ENCODE measurements around the gene ANK2.

ANK2 gene

DNA sequence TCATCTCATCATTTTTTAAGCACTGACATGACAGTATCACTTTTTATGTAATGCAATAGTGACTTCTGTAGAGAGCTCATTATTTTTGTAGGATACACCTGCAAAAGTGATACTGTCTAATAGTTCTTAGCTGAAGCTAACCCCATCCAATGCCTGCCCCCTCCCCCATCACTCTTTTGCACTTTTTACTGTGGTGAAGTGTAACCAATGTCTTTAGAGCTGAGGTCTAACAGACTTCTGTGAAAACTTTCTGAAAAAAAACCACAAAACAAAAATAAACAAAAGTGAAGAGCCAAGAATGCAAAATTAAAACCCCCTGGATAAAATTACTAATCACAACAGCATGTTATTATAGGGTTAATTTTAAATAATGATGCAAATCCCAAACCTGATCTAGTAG, 301.1 kb downstream of the ANK2 start:
- DNase-seq (ENCODE audit: low read depth, low spot score): no peak
- Histone ChIP-seq H3K27me3 (ENCODE audit: control insufficient read depth, insufficient read depth, low read length) (no peaks in the 10 kb centered on the region), H3K36me3 (ENCODE audit: control insufficient read depth, insufficient read depth, low read length) (no peaks in the 10 kb centered on the region; the same call in 1 of the 2 replicates), H3K9me3 (ENCODE audit: control insufficient read depth, insufficient read depth, low read length) (no peaks in the 10 kb centered on the region), H3K27ac (ENCODE audit: low read length) (no peak overlapping the region), H3K4me1 (ENCODE audit: control insufficient read depth, insufficient read depth, low read length) (no peaks in the 10 kb centered on the region), H3K4me3 (ENCODE audit: low read length) (no peak overlapping the region)

GRCh38 chr4:113355550-113356371, 306.3 kb downstream of the ANK2 start:
- WGBS (ENCODE audit: insufficient coverage, insufficient read length): no CpG with 5 or more reads among the region's 13 CpGs
- DNase-seq (ENCODE audit: low read depth, low spot score): no peak

GRCh38 chr4:113356453-113356852, 307.0 kb downstream of the ANK2 start:
- no peaks in the 10 kb centered on the region; the same call in 1 of the 2 replicates for H3K36me3 ChIP-seq (ENCODE audit: control insufficient read depth, insufficient read depth, low read length)
- no peak overlapping the region for H3K4me3 ChIP-seq (ENCODE audit: low read length)
- no peaks in the 10 kb centered on the region for H3K4me1 ChIP-seq (ENCODE audit: control insufficient read depth, insufficient read depth, low read length)
- no peak for DNase-seq (ENCODE audit: low read depth, low spot score)
- no peaks in the 10 kb centered on the region; the same call in 1 of the 2 replicates for H3K27me3 ChIP-seq (ENCODE audit: control insufficient read depth, insufficient read depth, low read length)
- WGBS (ENCODE audit: insufficient coverage, insufficient read length): no CpG with 5 or more reads among the region's 3 CpGs
- no peak overlapping the region for H3K27ac ChIP-seq (ENCODE audit: low read length)
- no peaks in the 10 kb centered on the region for H3K9me3 ChIP-seq (ENCODE audit: control insufficient read depth, insufficient read depth, low read length)

More at GRCh38 chr4:113355550-113356371, 306.3 kb downstream of the ANK2 start:
- Histone ChIP-seq H3K36me3 (ENCODE audit: control insufficient read depth, insufficient read depth, low read length) (no peaks in the 10 kb centered on the region; the same call in 1 of the 2 replicates), H3K4me1 (ENCODE audit: control insufficient read depth, insufficient read depth, low read length) (no peaks in the 10 kb centered on the region), H3K27me3 (ENCODE audit: control insufficient read depth, insufficient read depth, low read length) (no peaks in the 10 kb centered on the region; the same call in 1 of the 2 replicates), H3K4me3 (ENCODE audit: low read length) (no peak overlapping the region), H3K27ac (ENCODE audit: low read length) (no peak overlapping the region), H3K9me3 (ENCODE audit: control insufficient read depth, insufficient read depth, low read length) (no peaks in the 10 kb centered on the region)

- DNase-seq (ENCODE audit: low read depth, low spot score): no peak
- Histone ChIP-seq H3K27me3 (ENCODE audit: control insufficient read depth, insufficient read depth, low read length) (no peaks in the 10 kb centered on the region; the same call in 1 of the 2 replicates), H3K36me3 (ENCODE audit: control insufficient read depth, insufficient read depth, low read length) (no peaks in the 10 kb centered on the region), H3K9me3 (ENCODE audit: control insufficient read depth, insufficient read depth, low read length) (no peaks in the 10 kb centered on the region), H3K4me1 (ENCODE audit: control insufficient read depth, insufficient read depth, low read length) (no peaks in the 10 kb centered on the region), H3K4me3 (ENCODE audit: low read length) (no peak overlapping the region), H3K27ac (ENCODE audit: low read length) (no peak overlapping the region)
- no CpG with 5 or more reads among the region's 5 CpGs for WGBS (ENCODE audit: insufficient coverage, insufficient read length)
Measured at GRCh38 chr4:113358784-113359183, 309.3 kb downstream of the ANK2 start.

DNA sequence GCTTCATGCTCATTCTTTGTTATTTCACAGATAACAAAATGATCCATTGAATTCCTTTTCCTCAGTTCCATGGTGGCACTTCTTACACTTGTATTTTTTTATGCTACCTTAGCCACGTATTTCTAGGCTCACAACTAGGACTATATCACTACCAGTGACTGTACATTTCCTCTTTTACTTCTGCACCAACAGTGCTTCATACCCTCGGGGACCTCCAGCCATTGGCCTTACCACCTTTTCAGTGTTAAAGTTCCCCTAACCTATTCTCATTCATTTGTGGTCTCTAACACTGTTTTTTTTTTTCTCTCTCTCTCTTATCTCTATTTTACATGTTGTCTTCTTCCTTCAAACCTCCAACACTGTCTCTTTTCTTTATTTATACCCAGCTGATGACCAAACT, 315.9 kb downstream of the ANK2 start:
- Histone ChIP-seq H3K36me3 (ENCODE audit: control insufficient read depth, insufficient read depth, low read length) (no peaks in the 10 kb centered on the region; the same call in 1 of the 2 replicates), H3K4me3 (ENCODE audit: low read length) (no peak overlapping the region), H3K4me1 (ENCODE audit: control insufficient read depth, insufficient read depth, low read length) (no peaks in the 10 kb centered on the region), H3K27me3 (ENCODE audit: control insufficient read depth, insufficient read depth, low read length) (no peaks in the 10 kb centered on the region), H3K9me3 (ENCODE audit: control insufficient read depth, insufficient read depth, low read length) (no peaks in the 10 kb centered on the region), H3K27ac (ENCODE audit: low read length) (no peak overlapping the region)
- WGBS (ENCODE audit: insufficient coverage, insufficient read length): no CpG with 5 or more reads among the region's 2 CpGs
- DNase-seq (ENCODE audit: low read depth, low spot score): no peak

- Histone ChIP-seq H3K36me3 (ENCODE audit: control insufficient read depth, insufficient read depth, low read length) (no peaks in the 10 kb centered on the region; the same call in 1 of the 2 replicates), H3K27ac (ENCODE audit: low read length) (no peak overlapping the region)
Measured at GRCh38 chr4:113368056-113368455, 318.6 kb downstream of the ANK2 start.

DNA sequence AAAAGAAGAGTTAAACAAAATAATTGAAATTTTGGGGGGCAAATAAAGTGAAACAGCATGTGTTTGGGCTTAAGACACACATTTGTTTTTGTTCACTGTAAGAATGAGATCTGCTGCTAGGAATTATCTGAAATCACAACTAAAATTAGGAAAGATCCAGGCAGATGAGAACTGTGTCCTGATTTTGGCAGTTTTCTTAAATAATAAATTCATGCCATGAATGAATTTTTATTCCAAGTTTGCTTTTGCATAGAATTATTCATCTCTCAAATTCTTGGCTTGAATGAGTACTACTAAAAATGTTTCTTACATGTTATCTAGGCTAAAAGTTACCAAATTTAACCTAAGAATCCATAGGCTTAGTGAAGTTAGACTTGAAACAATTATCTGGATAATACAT, 321.7 kb downstream of the ANK2 start:
- H3K4me3 ChIP-seq (ENCODE audit: low read length): no peak overlapping the region
- DNase-seq (ENCODE audit: low read depth, low spot score): no peak
- no peaks in the 10 kb centered on the region for H3K27me3 ChIP-seq (ENCODE audit: control insufficient read depth, insufficient read depth, low read length)
- H3K27ac ChIP-seq (ENCODE audit: low read length): no peak overlapping the region
- no peaks in the 10 kb centered on the region; the same call in 1 of the 2 replicates for H3K36me3 ChIP-seq (ENCODE audit: control insufficient read depth, insufficient read depth, low read length)
- H3K4me1 ChIP-seq (ENCODE audit: control insufficient read depth, insufficient read depth, low read length): no peaks in the 10 kb centered on the region
- H3K9me3 ChIP-seq (ENCODE audit: control insufficient read depth, insufficient read depth, low read length): no peaks in the 10 kb centered on the region

More at GRCh38 chr4:113368056-113368455, 318.6 kb downstream of the ANK2 start:
- no peak for DNase-seq (ENCODE audit: low read depth, low spot score)
- no peaks in the 10 kb centered on the region for H3K27me3 ChIP-seq (ENCODE audit: control insufficient read depth, insufficient read depth, low read length)
- H3K9me3 ChIP-seq (ENCODE audit: control insufficient read depth, insufficient read depth, low read length): no peaks in the 10 kb centered on the region
- no peaks in the 10 kb centered on the region for H3K4me1 ChIP-seq (ENCODE audit: control insufficient read depth, insufficient read depth, low read length)
- no CpG with 5 or more reads among the region's 2 CpGs for whole genome bisulfite sequencing (ENCODE audit: insufficient coverage, insufficient read length)
- H3K4me3 ChIP-seq (ENCODE audit: low read length): no peak overlapping the region

DNA sequence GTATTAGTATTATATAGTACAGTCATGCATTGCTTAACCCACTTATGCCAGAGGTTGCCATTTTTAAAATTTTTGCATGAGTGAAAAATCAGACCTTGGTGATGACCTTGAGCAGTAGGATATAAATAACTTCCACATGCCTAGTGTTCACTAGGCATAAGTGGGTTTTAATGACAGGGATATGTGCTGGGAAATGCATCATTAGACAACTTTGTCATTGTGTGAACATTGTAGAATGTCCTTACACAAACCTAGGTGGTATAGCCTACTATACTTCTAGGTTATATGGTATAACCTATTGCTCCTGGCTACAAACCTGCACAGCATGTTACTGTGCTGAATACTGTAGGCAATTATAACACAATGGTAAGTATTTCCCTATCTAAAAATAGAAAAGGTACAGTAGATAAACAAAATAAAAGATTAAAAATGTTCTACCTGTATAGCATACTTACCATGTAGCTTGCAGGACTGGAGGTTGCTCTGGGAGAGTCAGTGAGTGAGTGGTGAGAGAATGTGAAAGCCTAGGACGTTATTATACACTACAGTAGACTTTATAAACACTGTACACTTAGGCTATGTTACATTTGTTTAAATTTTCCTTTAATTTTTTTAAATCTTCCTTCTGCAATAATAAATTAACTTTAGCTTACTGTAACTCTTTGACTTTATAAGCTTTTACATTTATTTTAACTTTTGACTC, 326.7 kb downstream of the ANK2 start:
- no peak for DNase-seq (ENCODE audit: low read depth, low spot score)
- Histone ChIP-seq H3K27ac (ENCODE audit: low read length) (no peak overlapping the region), H3K27me3 (ENCODE audit: control insufficient read depth, insufficient read depth, low read length) (no peaks in the 10 kb centered on the region), H3K4me3 (ENCODE audit: low read length) (no peak overlapping the region), H3K9me3 (ENCODE audit: control insufficient read depth, insufficient read depth, low read length) (no peaks in the 10 kb centered on the region), H3K36me3 (ENCODE audit: control insufficient read depth, insufficient read depth, low read length) (no peaks in the 10 kb centered on the region; the same call in 1 of the 2 replicates), H3K4me1 (ENCODE audit: control insufficient read depth, insufficient read depth, low read length) (no peaks in the 10 kb centered on the region)
- no CpG with 5 or more reads among the region's 1 CpG for WGBS (ENCODE audit: insufficient coverage, insufficient read length)

GRCh38 chr4:113378836-113379235, 329.4 kb downstream of the ANK2 start:
- no CpG with 5 or more reads among the region's 1 CpG for WGBS (ENCODE audit: insufficient coverage, insufficient read length)
- DNase-seq (ENCODE audit: low read depth, low spot score): no peak
- no peaks in the 10 kb centered on the region for H3K4me1 ChIP-seq (ENCODE audit: control insufficient read depth, insufficient read depth, low read length)
- no peak overlapping the region for H3K4me3 ChIP-seq (ENCODE audit: low read length)
- H3K27me3 ChIP-seq (ENCODE audit: control insufficient read depth, insufficient read depth, low read length): no peaks in the 10 kb centered on the region
- no peaks in the 10 kb centered on the region for H3K9me3 ChIP-seq (ENCODE audit: control insufficient read depth, insufficient read depth, low read length)
- H3K36me3 ChIP-seq (ENCODE audit: control insufficient read depth, insufficient read depth, low read length): peaks cover 7% of the 10 kb centered on the region; the same call in 1 of the 2 replicates
- H3K27ac ChIP-seq (ENCODE audit: low read length): no peak overlapping the region

- H3K4me3 ChIP-seq (ENCODE audit: low read length): no peak overlapping the region
- H3K36me3 ChIP-seq (ENCODE audit: control insufficient read depth, insufficient read depth, low read length): peaks cover 7% of the 10 kb centered on the region; the same call in 1 of the 2 replicates
- no peaks in the 10 kb centered on the region for H3K27me3 ChIP-seq (ENCODE audit: control insufficient read depth, insufficient read depth, low read length)
- no peak for DNase-seq (ENCODE audit: low read depth, low spot score)
- H3K4me1 ChIP-seq (ENCODE audit: control insufficient read depth, insufficient read depth, low read length): no peaks in the 10 kb centered on the region
- no peak overlapping the region for H3K27ac ChIP-seq (ENCODE audit: low read length)
- WGBS (ENCODE audit: insufficient coverage, insufficient read length): no CpG with 5 or more reads among the region's 1 CpG
- no peaks in the 10 kb centered on the region for H3K9me3 ChIP-seq (ENCODE audit: control insufficient read depth, insufficient read depth, low read length)
Measured at GRCh38 chr4:113382704-113383103, 333.3 kb downstream of the ANK2 start.

Data from iPS DF 6.9 (cell line).